Lower leg skin (tissue), 3 donors: ENCODE data around the gene MXD1.
A peak's percentile ranks its signal among the peaks of the same experiment; 100 is the strongest.

Experiments
- POLR2A ChIP-seq, 2 donors: fragments of 450-650 bp; IDR thresholded peaks; one replicate each; pipeline ENCODE4 v1.6.1; 2016 to 2017; ENCODE audit warnings: antibody characterized with exemption in 2 of 2, mild to moderate bottlenecking in 1 of 2, moderate library complexity in 1 of 2
- TF ChIP-seq, protein P1 (sequence below), 3 donors: fragments of 450-650 bp; IDR thresholded peaks; one replicate each; pipeline ENCODE4 v1.5.1; 2016; ENCODE audit warnings: antibody characterized with exemption in 3 of 3, mild to moderate bottlenecking in 3 of 3, moderate library complexity in 2 of 3

DNA sequence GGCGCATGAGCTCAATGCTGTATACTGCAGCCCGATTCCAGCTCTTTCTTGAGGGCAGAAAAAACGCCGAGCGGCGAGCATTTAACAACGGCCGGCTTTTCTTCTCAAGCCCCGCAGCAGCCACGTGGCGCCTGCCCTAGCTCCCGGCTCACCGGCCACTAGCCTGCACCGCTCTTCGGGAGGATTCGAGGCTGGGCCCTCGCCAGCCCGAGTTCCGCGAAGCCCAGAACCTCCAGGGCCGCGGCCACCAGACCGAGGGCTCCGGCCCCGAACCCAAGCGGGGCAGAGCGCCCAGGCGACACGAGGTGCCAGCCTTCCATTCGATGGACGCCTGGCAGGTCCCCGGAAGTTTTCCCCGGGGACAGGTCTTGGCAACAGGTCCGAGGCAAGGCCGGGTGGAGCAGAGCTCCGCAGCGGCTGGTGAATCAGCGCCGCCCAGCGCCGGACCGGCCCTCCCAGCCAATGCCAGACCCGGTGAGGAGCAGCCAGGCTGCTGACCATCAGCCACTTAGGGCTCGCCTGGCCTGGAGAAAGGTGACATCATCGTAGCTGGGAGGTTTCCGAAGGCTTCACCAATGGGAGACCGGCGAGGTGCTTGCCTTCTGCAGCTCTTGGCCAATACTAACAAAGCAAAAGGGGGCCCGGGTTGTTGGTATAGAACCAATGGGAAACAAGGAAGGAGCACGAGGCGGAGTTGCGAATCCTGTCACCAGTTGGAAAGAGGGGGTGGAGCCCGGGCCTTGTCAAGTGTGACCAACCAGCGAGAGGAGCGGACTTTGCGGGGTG is 552 bp upstream of the MXD1 start:
- TF ChIP-seq, protein P1, sequence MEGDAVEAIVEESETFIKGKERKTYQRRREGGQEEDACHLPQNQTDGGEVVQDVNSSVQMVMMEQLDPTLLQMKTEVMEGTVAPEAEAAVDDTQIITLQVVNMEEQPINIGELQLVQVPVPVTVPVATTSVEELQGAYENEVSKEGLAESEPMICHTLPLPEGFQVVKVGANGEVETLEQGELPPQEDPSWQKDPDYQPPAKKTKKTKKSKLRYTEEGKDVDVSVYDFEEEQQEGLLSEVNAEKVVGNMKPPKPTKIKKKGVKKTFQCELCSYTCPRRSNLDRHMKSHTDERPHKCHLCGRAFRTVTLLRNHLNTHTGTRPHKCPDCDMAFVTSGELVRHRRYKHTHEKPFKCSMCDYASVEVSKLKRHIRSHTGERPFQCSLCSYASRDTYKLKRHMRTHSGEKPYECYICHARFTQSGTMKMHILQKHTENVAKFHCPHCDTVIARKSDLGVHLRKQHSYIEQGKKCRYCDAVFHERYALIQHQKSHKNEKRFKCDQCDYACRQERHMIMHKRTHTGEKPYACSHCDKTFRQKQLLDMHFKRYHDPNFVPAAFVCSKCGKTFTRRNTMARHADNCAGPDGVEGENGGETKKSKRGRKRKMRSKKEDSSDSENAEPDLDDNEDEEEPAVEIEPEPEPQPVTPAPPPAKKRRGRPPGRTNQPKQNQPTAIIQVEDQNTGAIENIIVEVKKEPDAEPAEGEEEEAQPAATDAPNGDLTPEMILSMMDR (IDR thresholded peaks at IDR 0.05), result peak in 1 of 3 donors; percentile 53
- TF ChIP-seq POLR2A (IDR thresholded peaks at IDR 0.05), result peak in 1 of 2 donors; percentile 75
